ENCODE results near the gene TPRX2.
"Not testable (repeated sequence)": the region's sequence is repeated elsewhere in the genome, so short reads cannot be mapped to it uniquely, and the experiment has no call there.

Gene TPRX2

DNA sequence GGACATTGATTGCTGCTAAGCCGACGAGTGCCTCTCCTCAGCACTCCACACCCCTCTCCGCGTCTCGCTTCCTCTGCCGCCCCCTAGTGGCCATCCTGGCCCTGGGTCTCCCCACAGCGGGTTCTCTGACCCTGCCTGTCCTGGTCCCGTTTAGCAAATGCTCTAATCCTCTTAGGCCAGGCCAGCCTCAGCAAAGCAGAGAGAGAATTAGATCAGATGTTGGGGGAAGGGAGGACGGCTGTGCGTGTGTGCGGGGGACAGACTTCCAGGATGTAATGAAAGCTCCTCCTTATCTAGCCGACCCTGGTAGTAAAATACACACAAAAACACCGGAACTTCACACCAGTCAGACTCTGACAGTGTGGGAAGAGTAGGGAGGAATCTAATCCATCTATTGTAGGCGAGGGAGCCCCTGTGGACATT lies 4.5 kb downstream of the TPRX2 start:
- no peak for DNase-seq

DNA sequence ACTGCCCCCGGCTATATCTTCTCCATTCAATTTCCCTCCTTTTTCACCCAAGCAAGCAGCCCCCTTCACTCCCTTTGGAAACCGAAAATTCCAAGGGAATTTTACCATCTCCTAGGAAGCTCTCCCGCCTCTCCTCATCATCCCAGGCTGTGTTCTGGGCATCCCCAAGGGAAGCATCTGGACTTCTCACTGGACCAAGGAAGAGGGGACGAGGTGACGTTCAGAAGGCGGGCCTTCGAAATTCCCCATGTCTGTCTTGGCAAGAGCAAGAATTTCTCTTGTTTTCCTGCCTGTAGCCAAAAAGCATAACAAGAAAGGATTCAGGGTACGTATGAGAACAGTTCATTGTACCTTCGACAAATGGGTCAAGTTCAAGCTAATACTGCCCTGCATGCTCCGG lies 6.1 kb downstream of the TPRX2 start:
- no peak for DNase-seq

DNA sequence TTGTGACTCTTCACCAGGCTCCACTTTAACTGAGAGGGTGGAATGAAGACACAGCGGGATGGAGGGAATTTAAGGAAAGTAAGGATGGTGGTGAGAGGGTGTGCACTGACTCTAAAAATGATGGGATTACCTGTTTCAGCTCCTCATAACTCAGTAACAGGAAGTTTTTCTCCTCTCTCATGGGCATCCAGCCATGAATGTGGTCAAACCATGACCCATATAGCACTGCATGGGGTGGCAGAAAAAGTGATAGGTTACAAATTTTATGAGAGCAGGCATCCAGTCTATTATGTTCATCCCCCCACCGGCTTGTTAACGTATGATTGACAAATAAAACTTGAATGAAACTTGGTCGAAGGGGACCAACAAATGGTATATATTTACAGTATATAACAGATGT lies 19.9 kb downstream of the TPRX2 start:
- no peak for DNase-seq

DNA sequence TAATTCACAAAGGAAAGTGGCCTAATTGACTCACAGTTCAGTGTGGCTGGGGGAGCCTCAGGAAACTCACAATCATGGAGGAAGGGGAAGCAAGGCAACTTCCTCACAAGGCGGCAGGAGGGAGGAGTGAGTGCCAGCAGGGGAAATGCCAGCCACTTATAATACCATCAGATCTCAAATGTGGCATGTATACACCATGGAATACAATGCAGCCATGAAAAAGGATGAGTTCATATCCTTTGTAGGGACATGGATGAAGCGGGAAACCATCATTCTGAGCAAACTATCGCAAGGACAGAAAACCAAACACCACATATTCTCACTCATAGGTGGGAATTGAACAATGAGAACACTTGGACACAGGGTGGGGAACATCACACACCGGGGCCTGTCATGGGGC lies 20.4 kb downstream of the TPRX2 start:
- DNase-seq: not testable (repeated sequence)

DNA sequence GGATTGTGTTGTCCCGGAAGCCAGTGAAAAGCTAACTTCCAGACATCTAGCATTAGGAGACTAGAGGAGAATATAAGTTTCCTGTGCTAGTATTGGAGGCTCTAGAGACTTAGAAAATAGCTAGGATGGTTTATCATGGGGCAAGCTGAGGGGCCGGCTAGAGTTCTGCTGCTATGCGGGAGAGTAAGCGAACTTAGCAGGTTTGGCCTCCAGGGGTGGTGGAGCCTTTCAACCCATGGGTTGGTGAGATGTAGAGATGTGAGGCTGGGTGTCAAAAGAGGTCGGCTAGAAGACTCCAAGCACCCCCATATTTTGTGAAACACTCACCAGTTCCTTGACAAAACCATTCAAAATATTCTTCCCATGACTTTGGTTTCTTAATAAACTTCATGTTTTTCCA lies 22.7 kb downstream of the TPRX2 start:
- DNase-seq: no peak

DNA sequence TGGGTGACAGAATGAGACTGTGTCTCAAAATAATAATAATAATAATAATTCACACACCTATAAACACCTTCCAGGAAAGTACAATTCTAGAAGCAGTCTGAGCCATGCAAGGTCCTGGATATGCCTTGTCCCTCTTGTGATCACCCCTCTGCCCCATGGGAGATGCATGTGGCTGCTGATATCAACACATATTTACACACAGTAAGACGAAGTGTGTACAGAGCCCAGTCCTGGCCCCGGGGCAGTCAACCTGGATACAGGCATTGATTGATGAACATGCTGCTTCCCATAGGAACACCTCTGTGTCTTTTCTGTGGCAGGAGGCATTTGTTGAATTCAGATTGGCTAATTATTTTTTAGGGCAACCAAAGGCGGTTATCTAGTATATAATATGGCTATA lies 23.9 kb downstream of the TPRX2 start:
- no peak for DNase-seq

DNA sequence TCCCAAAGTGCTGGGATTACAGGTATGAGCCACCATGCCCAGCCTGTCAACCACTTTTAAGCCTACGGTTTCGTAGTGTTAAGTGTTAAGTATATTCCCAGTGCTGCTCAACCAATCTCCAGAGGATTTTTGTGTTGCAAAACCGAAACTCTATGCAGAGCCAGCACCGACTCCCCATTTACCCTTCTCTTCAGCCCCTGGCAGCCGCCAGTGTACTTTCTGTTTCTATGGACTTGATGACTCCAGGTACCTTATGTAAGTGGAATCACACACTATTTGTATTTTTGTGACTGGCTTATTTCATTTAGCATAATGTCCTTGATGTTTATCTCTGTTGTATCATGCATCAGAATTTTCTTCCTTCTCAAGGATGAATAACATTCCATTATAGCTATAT lies 26.0 kb downstream of the TPRX2 start:
- DNase-seq: no peak

DNA sequence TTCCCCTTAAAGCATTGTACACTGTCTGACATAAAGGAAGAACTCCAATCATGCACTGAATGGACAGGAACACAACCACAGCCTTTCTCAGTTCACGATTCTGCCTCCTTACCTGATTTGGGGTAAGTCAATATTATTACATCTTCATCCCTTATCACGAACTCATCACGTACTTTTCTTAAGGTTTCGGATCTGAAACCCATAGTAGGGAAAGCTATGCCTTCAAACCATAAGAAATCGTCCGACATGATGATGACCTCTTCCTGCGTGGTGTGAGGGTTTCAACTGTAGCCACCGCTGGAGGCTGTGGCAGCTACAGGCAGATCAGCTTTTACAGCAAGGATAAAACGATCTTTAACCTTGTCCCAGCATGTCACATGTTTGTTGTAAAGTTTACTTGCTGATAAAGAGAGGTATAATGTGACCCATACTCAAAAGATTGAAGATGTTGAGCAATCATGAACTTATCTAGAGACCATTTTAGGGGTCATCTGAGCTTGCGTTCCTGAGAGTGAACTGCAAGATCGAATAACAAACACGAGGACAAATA lies 27.1 kb downstream of the TPRX2 start, which contains the start of gene SULT2A1:
TSS of gene SULT2A1 (minus strand) at position 306 of the 550 bp plus-strand sequence. CDS start at position 248, 58 bp downstream.
- no peak for DNase-seq

DNA sequence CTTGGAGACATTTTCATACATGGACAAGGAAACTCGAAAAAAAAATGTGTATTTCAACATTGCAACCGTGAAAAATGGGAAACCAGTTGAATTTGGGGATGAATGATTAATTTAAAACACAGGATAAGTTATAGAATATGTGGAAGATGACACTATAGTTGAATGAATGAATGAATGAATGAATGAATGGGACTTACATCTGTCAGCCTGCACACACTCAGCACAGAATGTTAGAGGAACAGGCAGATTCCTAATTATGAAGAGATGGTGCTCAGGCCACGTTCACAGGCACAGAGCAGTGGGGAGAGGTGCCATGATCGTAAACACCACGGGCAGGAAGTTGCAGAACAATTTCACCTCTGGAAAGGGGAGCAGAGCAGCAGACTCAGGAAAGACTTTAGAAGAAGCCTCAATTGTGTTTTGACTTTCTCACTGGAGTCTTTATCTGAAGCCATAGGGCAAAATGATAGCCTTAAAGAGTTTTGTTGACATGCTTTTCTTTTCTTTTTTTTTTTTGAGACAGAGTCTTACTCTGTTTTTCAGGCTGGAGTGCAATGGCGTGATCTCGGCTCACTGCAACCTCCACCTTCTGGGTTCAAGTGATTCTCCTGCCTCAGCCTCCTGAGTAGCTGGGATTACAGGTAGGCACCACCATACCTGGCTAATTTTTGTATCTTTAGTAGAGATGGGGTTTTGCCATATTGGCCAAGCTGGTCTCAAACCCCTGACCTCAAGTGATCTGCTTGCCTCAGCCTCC lies 32.0 kb downstream of the TPRX2 start:
- DNase-seq: no peak

DNA sequence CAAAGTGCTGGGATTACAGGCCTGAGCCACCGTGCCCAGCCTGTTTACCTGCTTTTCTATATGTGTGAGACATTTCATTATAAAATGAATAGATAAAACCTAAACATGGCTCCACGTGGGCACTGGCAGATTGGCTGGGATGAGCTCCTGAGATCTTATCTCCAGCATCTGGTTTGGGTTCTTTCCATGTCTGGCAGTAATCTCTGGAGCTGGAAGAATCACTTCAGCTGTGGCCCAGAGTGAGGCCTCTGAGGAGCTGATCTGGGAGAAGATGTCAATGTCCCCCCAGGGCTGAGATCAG lies 32.5 kb downstream of the TPRX2 start:
- DNase-seq: no peak

DNA sequence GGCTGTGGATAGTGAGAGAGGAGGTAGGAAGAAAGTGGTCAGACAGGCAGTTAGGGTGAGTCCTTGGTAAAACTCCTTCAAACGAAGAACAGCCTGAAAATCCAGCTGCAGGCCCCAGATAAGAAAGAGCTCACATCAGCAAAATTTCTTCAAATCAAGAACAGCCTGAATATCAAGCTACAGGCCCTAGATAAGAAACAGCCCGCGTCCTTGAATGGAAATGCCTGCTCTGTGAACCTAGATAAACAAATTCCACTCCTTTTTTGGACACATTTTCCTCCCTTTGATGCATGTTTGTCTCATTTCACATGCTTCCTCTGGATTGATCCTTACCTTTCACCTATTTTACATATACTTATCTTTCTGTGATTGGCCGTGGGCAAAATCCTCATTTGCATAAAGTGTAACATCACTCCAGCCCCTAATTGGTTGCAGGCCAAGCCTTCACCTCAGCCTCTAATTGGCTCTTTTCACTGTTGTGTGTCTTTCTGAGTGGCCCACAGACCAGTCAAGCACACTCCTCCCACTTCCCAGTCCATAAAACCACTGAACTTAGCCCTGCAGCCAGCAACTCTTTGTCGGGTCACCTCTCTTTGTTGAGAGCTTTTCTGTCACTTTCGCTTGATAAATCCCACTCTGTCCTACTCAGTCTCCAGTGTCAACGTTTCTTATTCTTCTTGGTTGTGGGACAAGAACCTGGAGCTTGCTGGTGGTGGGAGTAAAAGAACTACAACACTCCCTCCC lies 33.1 kb downstream of the TPRX2 start:
- DNase-seq: no peak

DNA sequence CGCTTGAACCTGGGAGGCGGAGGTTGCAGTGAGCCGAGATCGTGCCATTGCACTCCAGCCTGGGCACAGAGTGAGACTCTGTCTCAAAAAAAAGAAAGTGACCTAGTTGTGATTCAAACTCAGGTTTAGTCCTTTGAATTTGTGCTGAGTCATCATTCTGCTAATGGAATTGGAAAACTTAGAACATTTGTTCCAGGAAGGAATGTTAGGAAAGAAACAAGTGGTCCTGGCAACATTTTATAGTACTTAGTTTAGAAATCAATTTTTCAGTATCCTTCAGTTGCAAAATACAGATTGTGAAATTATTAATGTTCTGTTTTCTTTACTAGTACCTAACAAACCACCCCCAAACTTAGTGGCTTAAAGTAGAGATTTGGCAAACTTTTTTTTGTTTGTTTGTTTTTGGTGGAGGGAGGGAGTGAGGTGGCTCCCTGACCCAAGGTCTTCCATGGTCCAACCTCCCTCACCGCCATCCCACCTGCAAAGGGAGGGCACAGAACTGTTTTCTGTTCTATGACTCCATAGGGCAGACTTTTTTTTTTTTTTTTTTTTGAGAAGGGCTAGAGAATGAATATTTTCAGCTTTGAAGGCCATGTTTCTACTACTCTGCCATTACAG lies 36.2 kb downstream of the TPRX2 start:
- DNase-seq: no peak

DNA sequence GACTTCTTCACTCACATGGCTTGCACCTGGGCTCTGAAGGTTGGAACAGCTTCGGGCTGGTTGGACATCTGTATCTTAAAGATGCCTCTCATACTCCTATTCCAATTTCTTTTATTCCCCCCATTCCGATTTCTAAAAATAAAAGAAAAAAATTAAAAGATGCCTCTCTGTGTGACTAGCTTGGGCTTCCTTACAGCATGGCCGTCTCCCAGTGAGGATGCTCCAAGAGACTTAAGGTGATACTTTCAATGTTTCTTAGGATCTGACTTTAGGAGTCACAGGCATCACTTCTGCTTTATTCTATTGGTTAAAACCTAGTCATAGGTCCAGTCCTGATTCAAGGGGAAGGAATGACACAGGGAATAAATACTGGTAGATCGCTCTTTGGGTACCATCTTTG lies 37.0 kb downstream of the TPRX2 start:
- DNase-seq: no peak

DNA sequence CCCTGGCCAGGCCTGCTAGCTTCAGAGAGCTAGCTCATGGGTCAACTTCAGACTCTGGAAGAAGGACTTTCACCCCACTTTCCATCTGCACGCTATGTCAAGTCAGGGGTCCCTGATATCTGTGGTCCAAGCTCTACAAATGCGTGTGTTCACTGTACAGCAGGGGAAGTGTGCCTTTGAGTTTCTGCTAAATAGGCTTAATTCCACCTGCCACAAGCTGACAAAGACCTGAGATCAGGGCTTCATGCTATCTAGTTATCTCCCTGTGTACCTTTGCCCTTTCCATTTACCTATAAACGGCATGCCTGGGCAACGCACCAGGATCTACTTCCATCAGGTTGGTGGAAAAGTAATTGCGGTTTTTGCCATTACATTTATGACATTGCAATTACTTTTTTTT lies 37.7 kb downstream of the TPRX2 start:
- DNase-seq: no peak

DNA sequence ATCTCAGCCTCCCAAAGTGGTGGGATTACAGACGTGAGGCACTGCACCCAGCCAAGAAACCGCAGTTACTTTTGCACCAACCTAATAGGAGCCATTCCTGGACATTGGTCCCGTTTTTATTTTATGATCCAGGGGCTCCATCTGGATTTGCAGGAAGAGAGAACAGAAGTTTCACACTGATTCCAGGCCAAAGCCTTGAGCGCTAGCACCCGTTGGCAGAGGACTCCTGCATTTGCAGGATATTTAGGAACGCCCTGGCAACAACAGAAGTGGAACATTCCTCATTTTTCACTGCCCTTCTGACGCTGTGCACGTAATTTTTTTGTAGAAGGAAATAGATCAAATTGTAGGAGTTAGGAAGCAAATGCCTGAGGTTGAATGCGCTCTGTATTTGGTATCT lies 38.8 kb downstream of the TPRX2 start:
- DNase-seq: no peak

DNA sequence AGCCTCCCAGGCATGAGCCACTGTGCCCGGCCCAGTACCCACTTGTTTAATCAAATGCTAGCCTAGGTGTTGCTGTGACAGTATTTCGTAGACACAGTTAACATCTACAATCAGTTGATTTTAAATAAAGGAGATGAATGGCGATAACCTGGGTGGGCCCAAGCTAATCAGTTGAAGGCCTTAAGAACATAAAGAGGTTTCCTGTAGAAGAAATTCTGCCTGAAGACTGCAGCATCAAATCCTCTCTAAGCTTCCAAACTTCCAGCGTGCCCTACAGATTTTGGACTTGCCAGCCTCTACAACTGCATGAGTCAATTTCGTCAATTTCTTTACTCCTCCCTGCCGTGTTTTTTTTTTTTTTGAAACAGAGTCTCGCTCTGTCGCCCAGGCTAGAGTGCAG lies 40.3 kb downstream of the TPRX2 start:
- DNase-seq: no peak

DNA sequence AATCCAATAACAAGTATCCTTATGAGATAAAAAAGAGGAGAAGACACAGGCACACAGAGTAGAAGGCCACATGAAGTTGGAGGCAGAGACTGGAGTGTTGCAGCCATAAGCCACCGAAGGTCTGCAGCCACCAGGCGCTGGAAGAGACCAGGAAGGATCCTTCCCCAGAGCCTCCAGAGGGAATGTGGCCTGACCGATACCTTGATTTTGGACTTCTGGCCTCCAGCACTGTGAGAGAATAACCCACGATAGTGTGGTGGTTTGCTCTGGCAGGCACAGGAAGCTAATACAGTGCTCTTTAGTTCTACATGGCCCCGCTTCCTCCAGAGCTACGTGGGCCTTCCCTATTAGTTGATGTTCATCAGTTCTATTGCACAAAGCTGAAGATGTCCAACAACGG lies 42.3 kb downstream of the TPRX2 start:
- DNase-seq: no peak

DNA sequence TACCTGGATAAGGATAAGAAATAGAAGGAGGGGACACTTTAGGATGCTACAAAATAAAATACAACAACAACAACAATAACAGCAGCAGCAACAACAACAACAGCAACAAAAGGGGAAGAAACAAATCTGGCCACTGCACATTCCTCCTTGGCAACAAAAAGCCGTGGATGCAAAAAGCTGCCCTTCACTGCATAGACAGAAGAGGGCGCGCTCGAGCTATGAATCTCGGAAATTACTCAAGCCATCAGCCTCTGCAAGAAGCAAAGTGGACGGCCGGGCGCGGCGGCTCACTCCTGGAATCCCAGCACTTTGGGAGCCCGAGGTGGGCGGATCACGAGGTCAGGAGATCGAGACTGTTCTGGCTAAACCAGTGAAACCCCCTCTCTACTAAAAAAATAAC lies 50.3 kb downstream of the TPRX2 start:
- DNase-seq: not testable (repeated sequence)

DNA sequence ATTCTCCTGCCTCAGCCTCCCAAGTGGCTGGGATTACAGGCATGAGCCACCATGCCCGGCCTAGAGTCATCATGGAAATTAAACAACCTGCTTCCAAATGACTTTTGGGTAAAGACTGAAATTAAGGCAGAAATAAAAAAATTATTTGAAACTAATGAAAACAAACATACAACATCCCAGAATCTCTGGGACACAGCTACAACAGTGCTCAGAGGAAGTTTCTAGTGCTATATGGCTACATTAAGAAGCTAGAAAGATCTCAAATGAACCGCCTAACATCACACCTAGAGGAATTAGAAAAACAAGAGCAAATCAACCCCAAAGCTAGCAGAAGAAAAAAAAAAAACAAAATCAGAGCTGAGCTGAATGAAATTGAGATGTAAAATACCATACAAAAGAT lies 51.2 kb downstream of the TPRX2 start:
- not testable (repeated sequence) for DNase-seq

Data from NCI-H1436 treated with DMSO at 0.1 percent for 48 hours (cell line).